GM18858 (cell line): ENCODE measurements around the gene XBP1.
A peak's percentile ranks its signal among the peaks of the same experiment; 100 is the strongest.
"Not testable (repeated sequence)": the region's sequence is repeated elsewhere in the genome, so short reads cannot be mapped to it uniquely, and the experiment has no call there.

Source experiments
- ATAC-seq: cut with Tn5 transposase; IDR thresholded peaks from one replicate; pipeline ENCODE4 v1.9.1; 2021; ENCODE audit not compliant: unreplicated experiment

The XBP1 gene

GRCh38 chr22:28793976-28794584 is 6.3 kb downstream of the XBP1 start:
- ATAC-seq: no peak

DNA sequence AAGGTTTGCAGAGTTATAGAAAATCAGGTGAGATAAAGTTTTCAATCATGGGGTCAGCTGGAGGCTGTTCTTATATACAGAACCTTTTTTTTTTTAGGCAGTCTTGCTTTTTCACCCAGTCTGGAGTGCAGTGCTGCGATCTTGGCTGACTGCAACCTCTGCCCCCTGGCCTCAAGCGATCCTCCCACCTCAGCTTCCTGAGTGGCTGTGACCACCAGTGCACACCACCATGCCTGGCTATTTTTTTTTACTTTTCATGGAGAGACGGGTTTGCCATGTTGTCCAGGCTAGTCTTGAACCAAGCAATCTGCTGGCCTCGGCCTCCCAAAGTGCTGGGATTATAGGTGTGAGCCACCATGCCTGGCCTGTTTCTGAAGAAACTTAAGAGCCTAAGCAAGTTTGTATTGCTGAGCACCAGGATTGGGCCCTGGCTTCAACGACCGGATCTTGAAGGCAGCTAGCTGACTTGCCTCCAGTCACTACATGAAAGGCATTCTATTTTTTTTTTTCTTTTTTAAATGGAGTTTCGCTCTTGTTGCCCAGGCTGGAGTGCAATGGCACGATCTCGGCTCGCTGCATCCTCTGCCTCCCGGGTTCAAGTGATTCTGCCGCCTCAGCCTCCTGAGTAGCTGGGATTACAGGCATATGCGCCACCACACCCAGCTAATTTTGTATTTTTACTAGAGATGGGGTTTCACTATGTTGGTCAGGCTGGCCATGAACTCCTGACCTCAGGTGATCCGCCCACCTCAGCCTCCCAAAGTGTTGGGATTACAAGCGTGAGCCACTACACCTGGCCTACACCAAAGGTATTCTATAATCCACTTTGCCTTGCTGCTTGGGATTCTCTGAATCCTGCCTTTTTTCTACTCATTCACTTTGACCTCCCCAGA is 7.6 kb downstream of the XBP1 start:
- no peak for ATAC-seq

DNA sequence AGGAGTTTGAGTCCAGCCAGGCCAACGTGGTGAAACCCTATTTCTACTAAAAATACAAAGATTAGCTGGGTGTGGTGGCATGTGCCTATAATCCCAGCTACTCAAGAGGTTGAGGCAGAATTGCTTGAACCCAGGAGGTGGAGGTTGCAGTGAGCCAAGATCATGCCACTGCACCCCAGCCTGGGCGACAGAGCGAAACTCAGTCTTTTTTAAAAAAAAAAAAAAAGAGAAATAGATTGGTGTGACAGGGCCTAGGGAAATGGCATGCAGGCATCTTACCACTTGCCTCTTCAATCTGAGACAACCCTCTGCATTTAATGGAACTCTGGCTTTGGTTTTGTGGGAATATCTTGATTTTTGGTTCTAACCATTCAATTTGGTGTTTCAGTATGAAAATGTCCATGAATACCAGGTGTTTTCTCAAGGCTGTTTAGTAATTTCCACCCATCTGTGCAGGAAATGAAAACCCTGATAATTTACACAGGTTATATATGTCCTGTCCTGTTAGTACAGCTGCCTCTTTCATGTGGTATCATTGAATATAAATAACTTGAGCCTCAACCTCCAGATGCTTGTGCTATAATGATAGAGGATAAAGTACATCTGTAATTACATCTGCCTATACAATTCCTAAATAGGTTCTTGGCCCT is 8.4 kb downstream of the XBP1 start:
- no peak for ATAC-seq

DNA sequence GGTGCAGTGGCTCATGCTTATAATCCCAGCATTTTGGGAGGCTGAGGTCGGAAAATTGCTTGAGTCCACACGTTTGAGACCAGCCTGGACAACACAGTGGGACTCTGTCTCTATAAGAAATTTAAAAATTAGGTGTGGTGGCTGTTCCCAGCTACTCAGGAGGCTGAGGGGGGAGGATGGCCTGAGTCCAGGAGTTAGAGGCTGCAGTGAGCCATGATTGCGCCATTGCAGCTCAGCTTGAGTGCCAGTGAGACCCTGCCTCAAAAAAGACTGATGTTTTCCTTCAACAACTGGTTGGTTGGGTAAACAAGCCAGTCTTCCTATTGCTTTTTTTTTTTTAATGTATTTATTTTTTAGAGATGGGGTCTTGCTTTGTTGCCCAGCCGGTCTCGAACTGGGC is 9.2 kb downstream of the XBP1 start:
- ATAC-seq: no peak

DNA sequence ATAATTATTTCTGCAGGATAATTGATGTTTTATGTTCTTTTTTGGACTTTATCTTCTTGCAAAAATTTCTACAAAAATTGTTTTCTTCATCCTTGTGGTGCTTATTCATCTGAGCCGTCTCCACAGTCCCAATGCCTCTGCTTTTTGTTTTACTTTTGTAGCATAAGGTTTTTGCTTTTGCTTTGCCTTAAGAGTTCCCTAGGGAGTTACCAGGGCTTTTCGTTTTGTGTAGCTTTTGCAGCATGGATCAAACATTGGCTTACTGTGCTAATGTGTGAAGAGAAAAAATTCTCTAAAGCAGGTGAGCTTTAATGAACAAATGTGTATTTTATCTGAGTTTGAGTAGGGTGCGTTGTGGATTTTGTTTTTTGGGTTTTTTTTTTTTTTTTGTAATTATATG is 11.8 kb downstream of the XBP1 start:
- no peak for ATAC-seq

DNA sequence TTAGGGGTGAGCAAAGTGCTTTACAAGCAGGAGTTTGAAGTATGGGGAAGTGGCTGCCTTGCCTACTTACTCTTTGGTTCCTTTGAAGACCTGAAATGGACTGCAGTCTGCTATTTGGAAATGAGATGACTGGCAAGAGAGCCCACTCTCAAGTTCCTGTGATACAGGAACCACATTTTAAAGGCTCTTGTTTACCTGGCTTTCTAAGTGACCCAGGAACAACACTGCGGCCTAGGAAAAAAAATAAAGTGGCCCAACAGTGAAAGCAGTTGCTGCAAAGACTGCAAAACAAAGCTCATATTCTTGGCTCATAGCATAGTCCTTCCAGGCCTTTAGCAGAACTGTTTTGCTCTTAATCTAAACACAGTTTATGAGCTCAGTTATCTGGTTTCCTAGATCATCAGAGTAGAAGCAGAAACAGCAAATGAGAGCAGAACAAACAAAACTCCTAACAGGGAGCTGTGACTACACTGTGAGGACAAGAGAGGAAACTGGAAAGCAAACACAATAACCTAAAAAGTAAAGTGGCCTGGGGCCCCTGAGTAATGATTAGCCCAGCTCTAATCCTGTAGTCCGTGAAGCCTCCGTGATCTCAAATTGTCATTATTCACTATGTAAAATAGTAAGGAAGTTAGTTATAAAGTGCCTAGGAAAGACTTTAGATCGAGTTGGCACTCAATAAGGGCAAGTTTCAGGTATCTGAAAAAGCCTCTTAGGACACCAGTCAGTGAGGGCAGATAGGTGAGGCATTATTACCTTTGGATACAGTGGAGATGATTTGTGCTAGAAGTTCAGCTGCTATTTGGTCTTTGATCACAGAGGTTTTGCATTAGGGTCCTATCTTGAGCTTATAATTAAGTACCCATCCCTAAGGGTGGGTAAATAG is 16.3 kb downstream of the XBP1 start:
- ATAC-seq: no peak

GRCh38 chr22:28780296-28780695 is 20.1 kb downstream of the XBP1 start:
- no peak for ATAC-seq

GRCh38 chr22:28779833-28780232 is 20.5 kb downstream of the XBP1 start:
- ATAC-seq: no peak

DNA sequence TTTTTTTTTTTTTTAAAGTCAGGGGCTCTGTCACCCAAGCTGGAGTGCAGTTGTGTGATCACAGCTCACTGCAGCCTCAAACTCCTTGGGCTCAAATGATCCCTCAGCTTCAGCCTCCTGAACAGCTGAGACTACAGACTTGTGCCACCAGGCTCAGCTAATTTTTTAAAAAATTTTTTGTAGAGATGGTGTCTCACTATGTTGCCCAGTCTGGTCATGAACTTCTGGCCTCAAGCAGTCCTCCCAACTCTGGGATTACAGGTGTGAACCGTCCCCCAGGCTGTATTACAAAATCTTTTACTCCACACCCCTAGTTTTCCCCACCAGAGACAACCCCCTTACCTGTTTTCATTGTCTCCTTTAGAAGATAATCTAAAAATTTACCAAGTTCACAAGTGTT is 26.0 kb downstream of the XBP1 start:
- no peak for ATAC-seq

DNA sequence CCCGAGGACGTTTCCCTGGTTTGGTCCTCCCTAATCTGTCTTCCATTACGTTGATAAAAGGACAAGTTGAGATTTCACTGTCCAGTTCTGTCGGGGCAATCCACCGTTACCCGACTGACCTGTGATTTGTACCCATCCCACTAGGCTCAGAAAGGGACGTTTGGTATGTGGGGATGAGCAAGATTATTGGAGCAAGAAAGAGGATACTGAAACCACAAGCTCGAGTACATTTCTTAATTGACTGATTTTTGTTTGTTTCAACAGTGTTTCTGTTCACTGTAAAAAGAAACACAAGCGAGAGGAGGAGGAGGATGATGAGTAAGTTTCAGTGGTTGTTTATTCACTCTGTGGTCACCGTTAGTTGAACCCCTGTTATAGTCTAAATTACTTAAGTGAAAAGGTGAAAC is 26.9 kb downstream of the XBP1 start:
- ATAC-seq: no peak

DNA sequence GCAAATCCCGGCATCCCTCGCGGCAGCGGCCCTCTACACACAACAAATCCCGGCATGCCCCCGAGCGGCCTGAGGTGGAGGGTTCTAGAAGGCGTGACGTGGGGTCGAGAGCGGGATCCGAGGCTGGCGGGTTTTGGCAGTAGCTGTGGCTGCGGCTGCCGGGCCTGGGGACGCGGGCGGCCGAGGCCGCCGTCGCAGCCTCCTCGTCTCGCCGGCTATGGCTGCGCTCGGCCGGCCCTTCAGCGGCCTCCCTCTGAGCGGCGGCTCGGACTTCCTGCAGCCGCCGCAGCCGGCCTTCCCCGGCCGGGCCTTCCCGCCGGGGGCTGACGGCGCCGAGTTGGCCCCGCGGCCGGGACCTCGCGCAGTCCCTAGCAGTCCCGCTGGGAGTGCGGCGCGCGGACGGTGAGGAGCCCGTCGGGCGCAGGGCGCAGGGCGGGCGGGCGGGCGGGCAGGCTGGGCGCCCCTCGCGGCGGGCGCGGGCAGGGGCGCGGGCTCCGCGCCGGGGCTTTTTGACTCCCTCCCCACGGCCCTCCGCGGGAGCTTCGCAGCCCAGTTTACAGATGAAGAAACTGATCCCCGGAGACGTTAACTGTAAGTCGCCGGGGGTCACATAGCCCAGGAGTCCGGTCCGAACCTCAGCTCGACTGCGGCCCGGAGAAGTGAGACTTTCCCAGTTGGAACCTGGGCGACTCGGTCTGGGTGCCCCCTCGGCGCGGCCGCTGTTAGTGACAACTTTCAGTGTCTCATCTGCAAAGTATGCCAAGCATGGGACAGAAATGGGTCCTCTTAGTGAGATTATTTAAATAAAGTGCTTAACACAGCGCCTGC is 27.5 kb downstream of the XBP1 start, which contains the start of gene CCDC117:
CCDC117 (plus strand) TSS at position 63 of the 828 bp plus-strand sequence; CDS start at position 218, 155 bp downstream.
- ATAC-seq: peak; percentile 65

DNA sequence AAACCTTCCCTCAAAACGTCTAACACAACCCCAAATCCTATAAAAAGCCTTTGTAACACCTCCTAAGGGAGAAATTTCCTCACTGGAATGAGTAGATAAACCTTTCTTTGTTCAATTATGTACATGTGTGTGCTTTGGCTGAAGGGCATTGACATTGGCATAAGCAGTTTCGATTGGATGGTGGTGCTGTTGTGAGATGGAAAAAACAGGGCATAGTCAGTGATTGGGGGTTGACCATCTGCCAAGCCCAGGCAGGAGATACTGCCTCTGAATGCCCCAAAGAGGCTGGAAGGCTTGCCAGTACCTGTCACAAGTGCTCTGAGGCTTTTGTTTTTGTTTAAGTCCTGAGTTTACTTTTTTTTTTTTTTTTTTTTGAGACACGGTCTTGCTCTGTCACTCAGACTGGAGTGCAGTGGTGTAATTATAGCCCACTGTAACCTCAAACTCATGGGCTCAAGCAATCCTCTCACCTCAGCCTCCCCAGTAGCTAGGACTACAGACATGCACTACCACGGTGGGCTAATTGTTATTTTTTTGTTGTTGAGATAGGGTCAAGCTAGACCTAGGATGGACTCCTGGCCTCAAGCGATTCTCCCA is 29.1 kb downstream of the XBP1 start:
- ATAC-seq: no peak

GRCh38 chr22:28769394-28770085 is 30.8 kb downstream of the XBP1 start:
- ATAC-seq: no peak

DNA sequence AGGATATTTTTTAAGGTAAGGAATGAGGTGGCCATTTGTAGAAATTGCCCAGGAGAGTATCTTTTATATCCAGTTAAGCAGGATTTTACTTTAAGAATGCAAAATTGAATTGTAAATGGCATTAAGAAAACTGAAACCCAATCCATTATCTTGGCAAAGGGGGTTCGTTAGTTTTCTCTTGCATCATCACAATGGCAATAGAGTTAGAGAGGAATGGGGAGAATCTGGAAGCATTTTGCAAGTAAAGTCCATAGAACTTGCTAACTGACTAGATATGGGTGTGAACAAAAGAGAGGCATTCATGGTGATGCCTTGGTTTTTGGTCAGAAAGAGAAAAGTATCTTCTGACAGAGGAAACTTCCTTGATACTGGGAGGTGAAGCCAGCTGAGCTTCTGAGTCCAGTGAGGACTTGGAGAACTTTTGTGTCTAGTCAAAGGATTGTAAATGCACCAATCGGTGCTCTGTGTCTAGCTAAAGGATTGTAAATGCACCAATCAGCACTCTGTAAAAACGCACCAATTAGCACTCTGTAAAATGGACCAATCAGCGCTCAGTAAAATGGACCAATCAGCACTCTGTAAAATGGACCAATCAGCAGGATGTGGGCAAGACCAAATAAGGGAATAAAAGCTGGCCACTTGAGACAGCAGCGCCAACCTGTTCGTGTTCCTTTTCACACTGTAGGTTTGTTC is 31.5 kb downstream of the XBP1 start:
- ATAC-seq: no peak

GRCh38 chr22:28766628-28767027 is 33.7 kb downstream of the XBP1 start:
- ATAC-seq: no peak

GRCh38 chr22:28762000-28762399 is 38.4 kb downstream of the XBP1 start:
- not testable (repeated sequence) for ATAC-seq

DNA sequence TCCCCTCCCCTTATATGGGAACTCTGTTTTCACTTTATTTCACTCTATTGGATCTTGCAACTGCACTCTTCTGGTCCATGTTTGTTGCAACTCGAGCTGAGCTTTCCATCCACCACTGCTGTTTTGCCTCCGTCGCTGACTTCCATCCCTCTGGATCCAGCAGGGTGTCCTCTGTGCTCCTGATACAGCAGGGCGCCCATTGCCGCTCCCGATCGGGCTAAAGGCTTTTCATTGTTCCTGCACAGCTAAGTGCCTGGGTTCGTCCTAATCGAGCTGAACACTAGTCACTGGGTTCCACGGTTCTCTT is 39.0 kb downstream of the XBP1 start:
- no peak for ATAC-seq

DNA sequence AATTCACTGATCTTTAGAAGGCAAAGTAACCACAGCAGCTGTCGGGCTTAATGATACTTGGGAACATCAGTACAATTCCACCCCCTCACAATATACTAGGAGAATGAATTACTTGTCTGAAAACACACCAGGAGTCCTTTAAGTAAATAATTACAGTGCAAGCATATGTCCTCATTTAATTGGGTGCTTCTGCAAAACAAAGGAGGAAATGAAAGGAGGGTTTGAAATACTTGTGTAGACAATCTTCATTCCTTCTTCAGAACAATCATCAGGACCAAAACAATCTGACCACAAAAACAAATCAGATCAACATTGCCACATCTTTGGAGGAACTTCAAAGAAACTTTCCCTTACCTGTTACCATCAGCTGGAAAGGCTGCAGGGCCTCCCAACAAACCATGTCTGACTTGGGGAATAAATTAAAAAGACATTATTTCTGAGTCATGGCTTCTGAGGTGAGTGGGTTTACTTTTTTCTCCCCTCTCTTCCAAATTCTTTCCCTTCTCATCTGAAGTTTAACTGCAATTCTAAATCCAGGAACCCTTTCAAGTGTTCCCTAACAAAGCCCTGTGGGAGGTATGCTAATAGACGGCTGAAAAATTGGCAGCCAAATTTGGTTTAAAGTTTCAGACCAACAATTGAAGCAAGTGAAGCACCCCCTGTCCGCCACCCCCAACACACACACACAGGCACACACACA is 40.4 kb downstream of the XBP1 start:
- no peak for ATAC-seq
